AG08395 (cell line): Measurements from ENCODE around the gene GTF2A1L.
A peak's percentile ranks its signal among the peaks of the same experiment; 100 is the strongest.
"Not testable (repeated sequence)": the region's sequence is repeated elsewhere in the genome, so short reads cannot be mapped to it uniquely, and the experiment has no call there.

ENCODE experiments used
- DNase-seq: peaks from one replicate; pipeline ENCODE4 v3.0.0; 2012; ENCODE audit warnings: mixed read lengths, low spot score

GTF2A1L gene

DNA sequence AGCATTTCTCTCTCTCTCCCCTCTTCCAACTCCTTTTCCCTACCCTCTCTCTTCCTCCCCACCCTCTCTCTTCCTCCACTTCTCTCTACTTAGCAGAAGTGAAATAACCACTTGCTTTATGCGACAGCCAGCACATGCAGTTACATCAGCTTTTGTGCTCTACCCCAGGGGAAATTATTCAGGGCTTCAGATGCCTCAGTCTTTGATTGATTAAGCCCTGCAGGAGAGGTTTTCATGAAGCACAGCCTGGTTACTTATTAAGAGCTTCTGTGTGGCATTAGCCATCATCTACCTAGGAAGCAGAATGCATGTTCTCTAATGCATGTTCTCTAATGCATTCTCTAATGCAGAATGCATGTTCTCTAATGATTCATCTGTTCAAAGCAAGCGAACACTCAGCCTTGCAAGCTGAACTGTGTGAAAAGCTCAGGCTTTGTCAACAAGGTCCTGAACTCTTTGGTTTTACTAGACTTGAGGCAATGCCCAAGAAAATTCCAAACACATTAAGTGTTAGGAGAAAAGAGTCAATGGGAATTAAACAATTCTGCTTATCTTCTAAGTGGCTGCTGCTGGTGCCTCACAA, 81.8 kb downstream of the GTF2A1L start:
- peak; percentile 30 for DNase-seq

DNA sequence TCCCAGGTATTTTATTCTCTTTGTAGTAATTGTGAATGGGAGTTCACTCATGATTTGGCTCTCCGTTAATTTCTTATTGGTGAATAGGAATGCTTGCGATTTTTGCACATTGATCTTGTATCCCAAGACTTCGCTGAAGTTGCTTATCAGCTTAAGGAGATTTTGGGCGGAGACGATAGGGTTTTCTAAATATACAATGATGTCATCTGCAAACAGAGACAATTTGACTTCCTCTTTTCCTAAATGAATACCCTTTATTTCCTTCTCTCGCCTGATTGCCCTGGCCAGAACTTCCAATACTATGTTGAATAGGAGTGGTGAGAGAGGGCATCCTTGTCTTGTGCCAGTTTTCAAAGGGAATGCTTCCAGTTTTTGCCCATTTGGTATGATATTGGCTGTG, 86.0 kb downstream of the GTF2A1L start:
- DNase-seq: not testable (repeated sequence)

DNA sequence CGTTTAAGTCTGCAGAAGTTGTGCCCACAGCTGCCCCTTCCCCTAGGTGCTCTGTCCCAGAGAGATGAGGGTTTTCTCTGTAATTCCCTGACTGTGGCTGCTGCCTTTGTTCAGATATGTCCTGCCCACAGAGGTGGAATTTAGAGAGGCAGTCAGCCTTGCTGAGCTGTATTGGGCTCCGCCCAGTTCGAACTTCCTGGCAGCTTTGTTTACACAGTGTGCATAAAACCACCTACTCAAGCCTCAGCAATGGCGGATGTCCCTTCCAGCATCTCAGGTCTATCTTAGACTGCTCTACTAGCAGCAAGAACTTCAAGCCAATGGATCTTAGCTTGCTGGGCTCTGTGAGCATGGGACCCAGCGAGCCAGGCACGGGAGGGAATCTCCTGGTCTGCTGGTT, 89.8 kb downstream of the GTF2A1L start:
- no peak for DNase-seq

DNA sequence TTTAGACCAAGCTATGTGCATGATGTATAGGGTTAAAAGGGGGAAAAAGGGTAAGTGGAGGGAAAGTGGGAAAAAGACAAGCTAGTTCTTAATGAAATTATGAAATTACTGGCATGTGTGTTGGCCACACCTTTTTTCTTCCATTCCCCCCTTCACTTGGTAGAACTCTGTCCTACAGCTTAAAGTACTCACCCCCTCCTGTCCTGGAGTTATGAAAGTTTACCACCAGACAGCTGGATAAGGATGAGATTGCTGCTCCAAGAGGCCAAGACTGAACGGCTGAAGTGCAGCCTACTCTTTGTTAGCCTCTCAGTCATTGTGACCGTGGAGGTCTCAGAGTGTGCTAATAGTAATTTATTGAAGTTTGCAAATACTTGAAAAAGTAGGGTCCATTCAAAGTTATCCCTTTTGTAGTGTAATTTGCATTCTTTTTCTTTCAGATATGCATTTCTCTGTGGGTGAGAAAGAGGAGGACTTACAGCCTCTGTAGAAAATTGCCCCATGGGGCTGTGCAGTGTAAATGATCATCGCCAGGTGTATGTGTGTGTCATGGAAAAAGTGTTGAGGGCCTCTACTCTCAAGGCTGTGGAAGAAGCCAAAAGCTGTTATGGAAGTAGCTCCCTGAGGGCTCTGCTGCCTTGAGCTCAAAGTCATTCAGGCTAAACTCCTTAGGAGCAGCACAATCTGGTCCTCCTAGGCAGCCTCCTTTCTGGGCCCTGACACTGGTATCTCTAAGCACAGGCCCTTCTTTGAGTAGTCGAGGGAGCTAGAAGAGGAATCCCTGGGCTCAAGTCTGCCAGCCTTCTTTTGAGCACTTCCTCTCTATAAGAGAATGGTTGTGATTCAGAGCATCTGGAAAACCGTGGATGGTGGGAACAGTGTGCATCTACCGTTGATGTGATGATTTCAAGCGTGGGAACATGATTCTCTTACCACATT, 91.7 kb downstream of the GTF2A1L start:
- no peak for DNase-seq

DNA sequence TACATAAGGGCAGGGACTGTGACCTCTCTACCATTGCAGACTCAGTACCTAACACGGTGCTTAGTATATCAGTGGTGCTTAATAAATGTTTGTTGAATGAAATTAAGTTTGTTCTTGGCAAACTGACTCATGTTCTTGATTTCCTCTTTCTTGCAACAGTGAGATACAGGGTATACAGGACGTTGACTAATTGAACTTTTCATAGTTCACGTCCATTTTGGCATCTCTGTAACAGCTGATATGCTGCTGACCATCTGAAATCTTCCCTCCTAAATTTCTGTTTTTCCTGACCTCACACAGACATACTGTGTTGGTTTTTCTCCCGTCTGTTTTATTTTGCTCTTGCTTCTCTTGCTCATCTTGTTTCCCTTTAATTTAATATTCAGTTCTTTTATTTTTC, 93.7 kb downstream of the GTF2A1L start:
- DNase-seq: no peak

DNA sequence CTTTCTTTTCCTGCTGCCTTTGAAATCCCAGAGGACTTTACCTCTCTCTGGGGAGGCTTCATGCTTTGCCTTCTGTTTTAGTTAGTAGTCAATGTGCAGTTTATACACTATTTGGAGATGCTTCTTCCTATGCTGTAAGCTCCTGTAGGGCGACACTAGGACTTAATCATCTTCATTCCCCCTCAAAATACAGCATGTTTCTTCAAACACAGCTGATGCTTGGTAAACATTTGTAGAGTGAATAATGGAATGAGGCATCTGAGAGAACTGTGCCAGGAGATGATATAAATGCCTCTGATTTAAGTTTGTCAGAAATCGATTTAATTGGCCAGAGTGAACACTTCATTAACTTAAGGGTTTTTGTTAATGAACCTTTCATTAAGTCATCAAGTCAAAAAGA, 94.5 kb downstream of the GTF2A1L start:
- no peak for DNase-seq

DNA sequence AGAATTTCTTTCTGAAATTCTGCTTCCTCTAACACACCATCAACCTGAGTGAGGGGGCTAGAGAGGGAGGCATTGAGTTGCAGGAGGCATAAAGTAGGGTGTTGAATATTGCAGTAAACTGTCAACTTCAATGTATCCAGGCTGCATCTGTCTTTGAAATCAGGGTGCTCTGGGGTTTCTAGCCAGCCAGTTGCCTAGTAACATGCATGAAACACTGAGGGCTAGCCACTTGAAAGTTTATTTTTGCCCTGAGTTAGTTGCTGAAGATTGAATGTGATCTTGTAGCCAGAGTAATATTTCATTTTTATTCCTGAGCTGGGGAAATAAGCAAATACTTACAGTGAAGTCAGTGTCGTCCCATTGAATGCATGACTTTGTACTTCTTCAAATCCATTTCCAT, 96.0 kb downstream of the GTF2A1L start:
- no peak for DNase-seq

DNA sequence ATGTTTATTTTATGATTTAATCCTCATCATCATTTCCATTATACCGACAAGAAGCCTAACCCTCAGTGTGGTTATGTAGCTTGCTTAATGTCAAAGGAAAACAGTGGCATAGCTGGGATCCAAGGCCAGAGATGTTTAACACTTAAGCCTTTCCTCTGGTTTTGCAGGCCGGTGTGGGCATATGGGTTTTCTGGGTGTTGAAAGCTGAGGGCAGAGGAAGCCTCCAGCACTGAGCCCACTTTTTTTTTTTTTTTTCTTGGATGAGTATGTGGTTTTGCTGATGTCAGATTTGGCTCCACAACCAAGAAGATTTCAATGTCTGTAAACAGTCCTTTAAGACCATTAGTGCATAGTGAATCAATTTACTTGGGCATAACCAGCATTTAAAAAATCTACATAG, 96.6 kb downstream of the GTF2A1L start:
- no peak for DNase-seq

DNA sequence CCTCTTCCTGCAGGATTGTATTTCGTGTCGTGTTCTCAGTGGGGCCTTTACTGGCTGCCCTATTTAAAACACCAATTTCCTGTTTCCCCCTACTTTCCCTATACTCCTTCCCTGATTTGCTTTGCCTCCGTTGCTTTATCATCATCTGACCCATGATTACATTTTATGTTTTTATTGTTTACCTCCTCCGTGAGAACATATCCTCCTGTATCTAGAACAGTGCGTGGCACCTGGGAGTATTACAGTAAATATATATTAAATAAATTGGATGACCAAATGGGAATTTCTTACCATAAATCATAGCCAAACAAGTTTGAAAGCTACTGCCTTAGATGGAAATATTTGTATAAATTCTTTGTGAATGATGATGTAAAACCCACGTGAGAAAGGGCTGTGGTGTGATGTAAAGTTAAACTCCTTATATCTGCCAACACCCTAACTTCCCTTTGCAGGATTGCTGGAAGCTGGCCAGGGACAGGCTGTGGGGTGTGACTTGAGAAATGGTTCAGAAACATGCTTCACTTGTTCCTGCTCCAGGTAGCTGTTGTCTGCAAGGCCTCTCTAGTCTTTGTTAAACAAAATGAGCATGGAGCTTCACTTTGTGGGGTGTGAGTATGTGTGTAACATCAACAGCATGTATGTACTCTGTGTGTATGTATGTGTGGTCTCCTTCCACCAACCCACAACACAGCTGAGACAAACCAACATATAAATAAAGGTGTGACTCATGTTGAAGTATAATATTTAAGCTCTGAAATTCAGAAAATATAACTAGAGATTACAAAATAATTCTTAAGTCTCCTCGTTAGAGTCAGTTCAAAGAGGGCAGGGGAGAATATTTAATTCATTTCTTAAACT, 97.6 kb downstream of the GTF2A1L start:
- DNase-seq: no peak

DNA sequence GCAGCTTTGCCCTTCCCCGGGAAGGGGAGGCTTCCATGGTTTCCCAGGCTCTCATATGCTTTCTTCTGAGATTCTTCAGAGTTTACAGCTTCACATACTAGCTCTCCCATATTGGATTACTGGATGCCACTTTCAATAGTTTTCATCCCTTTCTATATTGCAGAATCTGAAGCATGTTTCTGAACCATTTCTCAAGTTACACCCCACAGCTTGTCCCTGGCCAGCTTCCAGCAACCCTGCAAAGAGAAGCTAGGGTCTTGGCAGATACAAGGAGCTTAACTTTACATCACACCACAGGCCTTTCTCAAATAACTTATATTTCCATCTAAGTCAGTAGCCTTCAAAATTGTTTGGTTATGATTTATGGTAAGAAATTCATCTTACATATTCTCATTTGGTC, 98.3 kb downstream of the GTF2A1L start:
- DNase-seq: no peak

DNA sequence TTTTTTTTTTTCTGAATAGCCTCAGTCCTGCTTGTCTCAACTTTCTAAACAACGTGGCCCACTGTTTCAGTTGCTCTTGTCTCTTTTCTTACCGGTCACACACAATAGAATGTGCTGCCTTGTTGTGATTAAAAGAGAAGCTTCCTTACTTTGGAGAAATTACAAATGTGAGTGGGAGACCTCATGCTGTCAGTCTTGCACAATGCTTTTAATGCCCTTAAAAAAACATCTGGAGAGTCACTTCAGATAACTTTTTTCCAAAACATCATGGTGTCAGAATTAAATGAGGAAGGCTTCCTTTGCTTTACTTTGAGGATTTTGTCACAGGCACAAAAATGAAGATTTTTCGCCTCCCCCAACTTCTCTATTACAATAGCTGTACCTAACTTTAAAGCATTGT, 100.2 kb downstream of the GTF2A1L start:
- no peak for DNase-seq

DNA sequence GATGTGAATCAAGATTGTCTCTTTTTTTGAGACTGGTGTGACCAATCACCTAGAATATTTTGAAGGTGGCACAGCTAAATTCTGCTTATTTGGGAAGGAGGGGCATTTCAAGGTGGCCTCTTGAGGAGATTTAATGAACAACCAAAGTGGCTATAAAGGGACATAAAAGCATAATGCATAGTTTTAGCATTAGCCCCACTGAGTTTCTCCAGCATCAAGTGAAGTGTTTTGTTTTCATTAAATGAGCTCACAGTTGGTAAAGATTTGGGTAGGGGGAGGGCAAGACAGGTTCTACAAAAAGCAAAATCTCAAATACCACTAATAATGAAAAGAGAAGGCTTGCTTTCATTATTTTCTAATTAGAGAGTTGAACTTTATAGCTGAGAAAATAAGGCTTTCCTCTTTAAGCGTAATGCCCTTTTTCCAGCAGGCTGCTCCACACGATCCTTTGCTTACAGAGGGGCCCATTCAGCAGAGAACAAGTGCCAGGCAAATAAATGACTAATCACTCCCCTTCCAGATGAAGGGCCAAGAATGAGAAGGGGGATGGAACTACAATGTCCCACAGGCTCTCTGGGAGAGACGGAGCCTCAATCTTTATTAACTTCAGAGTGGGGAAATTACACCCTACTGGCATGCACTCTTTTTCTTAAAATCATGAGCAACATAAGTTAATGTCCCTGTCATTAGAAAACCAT, 102.0 kb downstream of the GTF2A1L start:
- DNase-seq: no peak

DNA sequence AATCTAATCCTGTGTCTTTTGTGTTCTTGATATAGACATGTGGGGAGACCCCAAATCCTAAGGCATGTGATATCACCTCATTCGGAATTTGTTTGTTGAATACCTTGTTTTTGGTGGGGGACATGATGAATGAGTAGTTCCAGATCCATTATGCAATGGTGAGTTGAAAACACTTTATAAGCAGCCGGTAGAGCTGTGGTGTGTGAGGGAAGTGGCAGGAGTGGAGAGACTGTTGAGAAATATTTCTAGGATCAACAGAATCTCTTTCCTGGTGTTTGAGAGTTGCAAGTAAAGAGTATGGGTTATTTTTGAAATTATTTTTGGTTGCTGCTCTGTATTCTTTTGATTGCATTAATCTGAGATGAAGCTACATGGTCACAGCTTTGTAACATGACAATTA, 103.5 kb downstream of the GTF2A1L start:
- no peak for DNase-seq

DNA sequence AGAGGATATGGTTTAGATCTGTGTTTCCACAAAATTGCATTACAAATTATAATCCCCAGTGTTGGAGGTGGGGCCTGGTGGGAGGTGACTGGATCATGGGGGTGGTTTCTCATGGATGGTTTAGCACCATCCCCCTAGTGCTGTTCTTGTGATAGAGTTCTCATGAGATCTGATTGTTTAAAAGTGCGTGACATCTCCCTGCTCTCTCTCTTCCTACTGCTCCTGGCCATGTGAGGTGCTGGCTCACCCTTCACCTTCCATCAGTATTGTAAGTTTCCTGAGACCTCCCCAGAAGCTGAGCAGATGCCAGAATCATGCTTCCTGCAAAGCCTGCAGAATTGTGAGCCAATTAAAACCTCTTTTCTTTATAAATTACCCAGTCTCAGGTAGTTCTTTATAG, 104.7 kb downstream of the GTF2A1L start:
- DNase-seq: no peak

DNA sequence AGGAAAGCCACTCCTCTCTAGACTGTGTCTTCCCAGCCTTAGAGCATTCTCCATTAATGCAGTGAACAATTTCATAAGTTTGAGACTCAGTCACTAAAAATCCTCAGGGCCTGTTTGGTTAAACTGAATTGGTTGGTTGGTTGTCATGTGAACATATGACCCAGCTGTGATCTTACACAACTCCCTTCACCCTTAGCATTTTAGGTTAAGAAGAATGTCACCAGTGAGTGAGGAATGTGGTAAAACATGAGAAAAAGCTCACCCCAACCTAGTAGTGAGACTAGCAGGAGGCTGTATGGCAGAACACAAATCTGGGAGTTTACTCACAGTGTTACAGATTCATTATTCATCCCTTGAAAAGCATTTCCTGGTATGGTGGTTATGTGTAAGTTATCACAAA, 105.5 kb downstream of the GTF2A1L start:
- peak; percentile 77 for DNase-seq

DNA sequence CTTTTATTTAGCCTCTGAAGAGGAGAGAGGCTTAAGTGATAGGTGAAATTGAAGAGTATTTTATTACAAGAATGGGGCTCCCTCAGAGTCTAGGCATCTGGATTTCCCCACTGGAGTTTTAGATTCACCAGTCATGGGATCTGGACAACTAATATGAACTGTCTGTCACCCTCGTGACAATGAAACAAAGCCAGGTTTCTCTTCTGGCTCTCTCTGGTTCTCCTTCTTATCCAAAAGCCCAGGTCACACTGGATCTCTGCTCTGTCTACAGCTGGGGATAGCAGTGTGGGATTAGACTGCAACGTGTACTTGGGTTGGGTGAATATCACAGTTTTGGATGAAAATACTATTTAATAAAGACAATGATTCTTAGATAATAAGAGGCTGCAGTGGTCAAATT, 106.6 kb downstream of the GTF2A1L start:
- DNase-seq: no peak

DNA sequence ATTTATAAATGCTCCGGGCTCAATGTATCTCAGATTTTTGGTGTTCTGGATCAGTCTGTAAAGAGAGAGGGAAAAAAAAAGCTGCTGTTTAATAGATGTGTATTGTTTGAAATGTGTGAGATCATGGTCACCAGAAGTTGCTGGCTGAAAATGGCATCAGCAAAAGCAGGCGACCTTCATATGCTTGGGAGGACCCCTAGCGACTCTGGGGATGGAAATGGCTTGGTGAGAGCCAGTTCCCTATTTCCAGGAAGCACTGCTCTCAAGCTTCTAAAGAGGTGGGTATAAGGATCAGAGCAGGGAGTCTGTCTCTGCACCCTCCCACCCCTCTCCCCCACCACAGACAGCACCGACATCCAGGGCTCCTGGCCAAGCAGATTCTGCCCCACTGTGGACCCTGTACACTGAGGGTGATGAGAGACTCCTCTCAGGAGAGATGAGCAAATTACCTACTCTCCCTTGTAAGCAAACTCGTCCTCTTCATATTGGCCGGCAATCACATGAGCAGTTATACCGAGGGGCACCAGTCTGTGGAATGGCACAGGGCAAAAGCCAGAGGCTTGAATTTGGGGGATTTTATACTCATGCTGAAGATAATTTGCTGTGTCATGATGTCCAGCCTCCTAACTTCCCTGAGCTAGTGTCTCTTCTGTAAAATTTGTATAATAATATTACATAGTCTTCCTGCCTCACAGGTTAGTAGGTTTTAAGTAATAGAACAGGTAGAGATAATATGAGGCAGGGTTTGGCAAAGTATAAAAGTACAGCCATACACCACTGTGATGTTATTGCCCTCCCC, 108.2 kb downstream of the GTF2A1L start:
- DNase-seq: no peak

DNA sequence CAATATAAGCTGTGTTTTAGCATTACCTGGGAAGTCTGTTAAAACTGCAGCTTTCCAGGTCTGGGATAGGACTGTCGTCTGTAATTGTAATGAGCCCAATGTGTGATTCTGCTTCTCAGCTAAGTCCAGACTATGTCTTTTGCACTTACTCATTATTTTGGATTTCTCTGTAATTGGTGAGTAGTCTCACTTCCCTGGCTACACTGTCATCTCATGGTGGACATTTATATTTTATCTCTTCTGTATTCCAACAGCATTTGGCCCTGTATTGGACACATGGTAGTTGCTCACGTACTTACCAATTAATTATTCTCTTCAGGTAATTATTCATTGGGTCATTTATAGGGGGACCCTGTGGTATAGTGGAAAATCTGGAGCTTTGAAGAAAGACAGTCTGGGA, 109.9 kb downstream of the GTF2A1L start:
- peak; percentile 18 for DNase-seq

DNA sequence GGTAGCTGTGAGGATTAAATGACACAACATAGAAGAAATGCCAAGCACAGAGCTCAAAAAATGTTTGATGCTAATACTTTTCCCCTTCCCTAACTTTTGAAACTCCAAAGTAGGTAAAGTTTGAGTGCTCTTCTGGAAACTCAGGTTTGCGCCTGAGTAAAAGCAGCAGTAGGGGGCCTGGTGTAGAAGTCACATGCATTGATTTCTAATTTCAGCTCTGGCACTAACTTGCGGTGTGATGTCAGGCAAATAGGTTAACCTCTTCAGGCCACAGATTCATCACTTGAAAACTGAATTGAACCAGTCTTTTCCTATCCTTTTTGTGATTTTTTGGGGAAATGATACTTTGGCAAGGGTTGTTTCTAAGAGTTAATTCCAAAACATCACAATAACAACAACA, 110.6 kb downstream of the GTF2A1L start:
- DNase-seq: no peak

DNA sequence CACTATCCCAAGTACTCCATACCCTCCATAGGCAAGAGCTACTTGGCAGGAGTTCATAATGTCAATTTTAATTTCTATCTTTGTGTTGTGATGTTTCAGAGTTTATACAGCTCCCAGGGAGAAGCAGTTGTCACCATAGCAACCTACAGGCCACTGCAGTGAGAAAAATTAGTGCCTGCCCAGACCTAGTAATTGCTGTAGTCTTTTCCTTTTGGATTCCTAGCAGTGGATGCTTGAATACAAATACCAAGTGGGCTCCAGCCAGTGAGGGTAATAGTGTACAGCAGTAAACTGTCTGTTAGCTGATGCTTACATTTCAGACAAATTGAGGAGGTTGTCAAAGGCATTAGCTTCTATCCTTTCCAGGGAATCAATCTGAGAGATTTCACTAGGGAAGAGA, 111.2 kb downstream of the GTF2A1L start:
- DNase-seq: no peak
